SU-DHL-6 (cell line): Measurements from ENCODE around the gene TTC39B.

Experiments used
- EZH2phosphoT487 ChIP-seq: fragments of 200-600 bp; sonication (generic), shearing (Covaris generic); conservative IDR thresholded peaks from 2 replicates; pipeline ENCODE4 v1.6.1; 2018; ENCODE audit warnings: mild to moderate bottlenecking, antibody characterized with exemption, low read length, moderate library complexity, mixed read lengths
- TF ChIP-seq, protein P1 (sequence below): fragments of 200-600 bp; sonication (generic); IDR thresholded peaks from one replicate; pipeline ENCODE4 v1.5.1; 2017; ENCODE audit warnings: antibody characterized with exemption, mild to moderate bottlenecking, low read length, moderate library complexity; ENCODE audit not compliant: insufficient read depth, poor library complexity, severe bottlenecking

GRCh38 chr9:15307523-15307841, 466 bp upstream of the TTC39B start:
- TF ChIP-seq, protein P1, sequence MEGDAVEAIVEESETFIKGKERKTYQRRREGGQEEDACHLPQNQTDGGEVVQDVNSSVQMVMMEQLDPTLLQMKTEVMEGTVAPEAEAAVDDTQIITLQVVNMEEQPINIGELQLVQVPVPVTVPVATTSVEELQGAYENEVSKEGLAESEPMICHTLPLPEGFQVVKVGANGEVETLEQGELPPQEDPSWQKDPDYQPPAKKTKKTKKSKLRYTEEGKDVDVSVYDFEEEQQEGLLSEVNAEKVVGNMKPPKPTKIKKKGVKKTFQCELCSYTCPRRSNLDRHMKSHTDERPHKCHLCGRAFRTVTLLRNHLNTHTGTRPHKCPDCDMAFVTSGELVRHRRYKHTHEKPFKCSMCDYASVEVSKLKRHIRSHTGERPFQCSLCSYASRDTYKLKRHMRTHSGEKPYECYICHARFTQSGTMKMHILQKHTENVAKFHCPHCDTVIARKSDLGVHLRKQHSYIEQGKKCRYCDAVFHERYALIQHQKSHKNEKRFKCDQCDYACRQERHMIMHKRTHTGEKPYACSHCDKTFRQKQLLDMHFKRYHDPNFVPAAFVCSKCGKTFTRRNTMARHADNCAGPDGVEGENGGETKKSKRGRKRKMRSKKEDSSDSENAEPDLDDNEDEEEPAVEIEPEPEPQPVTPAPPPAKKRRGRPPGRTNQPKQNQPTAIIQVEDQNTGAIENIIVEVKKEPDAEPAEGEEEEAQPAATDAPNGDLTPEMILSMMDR = no peak
- TF ChIP-seq EZH2phosphoT487 = no peak
